Measurements from ENCODE around the gene DLGAP5. TPM values are rescaled to one million over a fixed set of nuclear protein-coding genes. Genes with fewer than 3 reads are reported as not detected.

Gene DLGAP5
- total and polyA plus RNA-seq, 12 donors = 0.07 to 5.1 (median 0.41) TPM; not detected in 5

- Histone ChIP-seq H3K4me1 (peaks cover 4 to 40% (median 20%) of the 10 kb centered on the region in 9 donors), H3K27ac (no peak overlapping the region), H3K9me3 (no peaks in the 10 kb centered on the region), H3K27me3 (no peaks in the 10 kb centered on the region), H3K36me3 (peaks cover 0 to 93% (median 72%) of the 10 kb centered on the region in 9 donors), H3K4me3 (no peak overlapping the region)
- no peak for ATAC-seq
- TF ChIP-seq CTCF (IDR thresholded peaks at IDR 0.05) = no peak
- intact Hi-C loops (cut with DNase I) = loop anchor here in 1 of 10 donors (5.0 kb wide), 1 partner anchor 50 kb away; no protein-coding TSS in a partner anchor
- no peak for DNase-seq
- 92 to 93% methylated on average over 3 of the region's 3 CpGs for WGBS, 2 donors
Measured at GRCh38 chr14:55141825-55142224, 49.6 kb downstream of the DLGAP5 start.

GRCh38 chr14:55139696-55140509 is 51.5 kb downstream of the DLGAP5 start:
- no peaks in the 10 kb centered on the region for H3K9me3 ChIP-seq
- no peak for TF ChIP-seq CTCF (IDR thresholded peaks at IDR 0.05)
- intact Hi-C loops (cut with DNase I) = loop anchor here in 3 of 10 donors (5.0 kb wide), 2 partner anchors 38 to 48 kb away; no protein-coding TSS in a partner anchor
- H3K27ac ChIP-seq = peak overlapping the region in 1 of 10 donors; percentile 98
- peaks cover 11 to 54% (median 37%) of the 10 kb centered on the region in 9 donors for H3K4me1 ChIP-seq
- H3K36me3 ChIP-seq = peaks cover 0 to 86% (median 64%) of the 10 kb centered on the region in 9 donors
- ATAC-seq (no peak), DNase-seq (no peak)
- H3K27me3 ChIP-seq = no peaks in the 10 kb centered on the region
- WGBS, 2 donors = 85 to 89% methylated on average over 4 of the region's 4 CpGs
- no peak overlapping the region for H3K4me3 ChIP-seq

- intact Hi-C loops (cut with DNase I) = loop anchor here in 2 of 10 donors (5.0 kb wide), 1 partner anchor 37 kb away; no protein-coding TSS in a partner anchor
- TF ChIP-seq CTCF (IDR thresholded peaks at IDR 0.05) = no peak
- Histone ChIP-seq H3K4me1 (peaks cover 11 to 62% (median 44%) of the 10 kb centered on the region in 9 donors), H3K4me3 (no peak overlapping the region), H3K27me3 (no peaks in the 10 kb centered on the region), H3K9me3 (no peaks in the 10 kb centered on the region), H3K36me3 (peaks cover 0 to 86% (median 58%) of the 10 kb centered on the region in 9 donors), H3K27ac (peak overlapping the region in 5 of 10 donors; percentile 25 to 98 (median 52))
- DNase-seq (no peak), ATAC-seq (no peak)
Measured at GRCh38 chr14:55139141-55139540, 52.2 kb downstream of the DLGAP5 start.

- H3K9me3 ChIP-seq = no peaks in the 10 kb centered on the region
- ATAC-seq (peak in 5 of 8 donors; percentile 6 to 48 (median 8)), DNase-seq (no peak)
- intact Hi-C loops (cut with DNase I) = loop anchor here in 2 of 10 donors (5.0 kb wide), 1 partner anchor 36 kb away; no protein-coding TSS in a partner anchor
- peaks cover 0 to 85% (median 49%) of the 10 kb centered on the region in 9 donors for H3K36me3 ChIP-seq
- peak overlapping the region in 9 of 10 donors; percentile 52 to 98 (median 78) for H3K27ac ChIP-seq
- peak in 3 of 9 donors; percentile 2 to 27 (median 23) for TF ChIP-seq CTCF (IDR thresholded peaks at IDR 0.05)
- WGBS, 2 donors = 85 to 86% methylated on average over 7 of the region's 7 CpGs
- H3K27me3 ChIP-seq = no peaks in the 10 kb centered on the region
- peaks cover 11 to 72% (median 55%) of the 10 kb centered on the region in 9 donors for H3K4me1 ChIP-seq
- peak overlapping the region in 6 of 10 donors; percentile 14 to 36 (median 33) for H3K4me3 ChIP-seq
Measured at GRCh38 chr14:55138091-55138490, 53.3 kb downstream of the DLGAP5 start.
